Left renal pelvis (tissue), 4 donors: ENCODE results near the gene CUX1. TPM values are rescaled to one million over a fixed set of nuclear protein-coding genes. Genes with fewer than 3 reads are reported as not detected.
"Not testable (repeated sequence)": the region's sequence is repeated elsewhere in the genome, so short reads cannot be mapped to it uniquely, and the experiment has no call there.

Experiments
- DNase-seq, 4 donors: peaks; one replicate each; pipeline ENCODE4 v3.0.0-alpha.2; 2013; ENCODE audit warnings: low read depth in 4 of 4, low spot score in 3 of 4
- polyA plus RNA-seq, 4 donors: library from polyadenylated mRNA; unstranded; fragments of 120-200 nt; gene quantifications; one replicate each; pipeline ENCODE4 v1.2.1, GENCODE V29; 2013; ENCODE audit not compliant: insufficient read length in 4 of 4

The CUX1 gene
- polyA plus RNA-seq, 4 donors = 66.7 to 114 (median 96.4) TPM

DNA sequence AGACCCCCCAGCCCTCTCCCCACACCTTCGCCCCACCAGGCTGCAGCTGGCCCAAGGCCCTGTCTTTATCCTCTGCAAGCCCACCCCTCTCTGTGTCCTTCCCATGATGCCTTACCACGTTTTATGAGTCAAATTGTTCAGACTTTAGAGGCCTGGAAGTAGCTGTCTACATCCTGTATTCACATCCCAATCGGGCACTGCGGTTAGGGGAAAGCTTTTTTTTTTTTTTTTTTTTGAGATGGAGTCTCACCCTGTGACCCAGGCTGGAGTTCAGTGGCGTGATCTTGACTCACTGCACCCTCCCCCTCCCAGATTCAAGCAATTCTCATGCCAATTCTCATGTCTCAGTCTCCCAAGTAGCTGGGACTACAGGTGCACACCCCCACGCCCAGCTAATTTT is 347.7 kb downstream of the CUX1 start:
- no peak for DNase-seq

DNA sequence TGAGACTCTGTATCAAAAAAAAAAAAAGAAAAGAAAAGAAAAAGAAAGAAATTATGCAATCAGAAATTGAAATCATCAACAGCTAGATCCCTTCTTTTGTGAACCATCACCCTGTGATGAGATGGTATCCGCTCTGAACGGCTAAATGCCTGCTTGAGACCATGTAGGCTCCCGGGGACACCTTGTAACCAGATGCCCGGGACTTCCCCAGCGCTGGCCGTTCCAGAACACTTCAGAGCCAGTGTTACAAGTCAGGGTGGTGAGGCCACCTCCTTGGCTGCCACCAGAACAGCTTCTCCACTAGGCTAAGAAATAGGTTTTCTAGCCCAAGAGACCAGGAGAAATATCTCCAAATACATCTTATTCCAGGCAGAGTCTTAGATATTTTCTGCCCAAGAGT is 349.8 kb downstream of the CUX1 start:
- no peak for DNase-seq

DNA sequence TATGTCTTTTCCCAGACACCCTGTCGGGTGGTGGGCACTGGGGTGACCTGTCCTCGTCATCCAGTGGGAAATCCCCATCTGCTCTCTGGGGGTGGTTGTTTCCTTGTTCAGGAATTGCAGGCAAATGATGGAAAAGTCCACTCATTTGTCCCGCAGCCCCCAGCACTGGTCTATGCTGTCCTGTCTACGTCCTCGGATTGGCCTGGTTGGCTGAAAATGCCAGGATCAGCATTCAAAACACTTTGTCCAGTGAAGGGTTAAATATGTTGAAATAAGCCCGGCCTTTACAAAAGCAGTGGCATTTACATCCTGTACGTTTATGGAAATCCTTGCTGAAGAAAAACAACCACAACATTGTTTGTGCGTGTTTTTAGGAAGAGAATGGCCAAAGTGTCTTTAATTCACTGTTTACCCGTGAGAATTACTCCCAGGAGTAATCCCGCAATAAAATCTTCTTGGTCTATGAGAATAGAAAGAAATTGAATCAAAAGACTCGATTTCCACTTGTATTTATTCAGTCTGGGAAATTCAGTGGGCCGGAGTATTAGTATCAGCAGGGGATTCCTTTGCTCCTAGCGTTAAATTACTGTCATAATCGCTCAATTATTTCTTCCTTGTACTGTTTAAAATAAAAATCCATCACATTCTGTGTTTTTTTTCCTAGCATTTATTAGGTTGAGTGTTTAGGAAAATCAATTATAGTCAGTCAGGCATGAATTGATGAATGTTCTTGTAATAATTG is 352.4 kb downstream of the CUX1 start:
- no peak for DNase-seq

DNA sequence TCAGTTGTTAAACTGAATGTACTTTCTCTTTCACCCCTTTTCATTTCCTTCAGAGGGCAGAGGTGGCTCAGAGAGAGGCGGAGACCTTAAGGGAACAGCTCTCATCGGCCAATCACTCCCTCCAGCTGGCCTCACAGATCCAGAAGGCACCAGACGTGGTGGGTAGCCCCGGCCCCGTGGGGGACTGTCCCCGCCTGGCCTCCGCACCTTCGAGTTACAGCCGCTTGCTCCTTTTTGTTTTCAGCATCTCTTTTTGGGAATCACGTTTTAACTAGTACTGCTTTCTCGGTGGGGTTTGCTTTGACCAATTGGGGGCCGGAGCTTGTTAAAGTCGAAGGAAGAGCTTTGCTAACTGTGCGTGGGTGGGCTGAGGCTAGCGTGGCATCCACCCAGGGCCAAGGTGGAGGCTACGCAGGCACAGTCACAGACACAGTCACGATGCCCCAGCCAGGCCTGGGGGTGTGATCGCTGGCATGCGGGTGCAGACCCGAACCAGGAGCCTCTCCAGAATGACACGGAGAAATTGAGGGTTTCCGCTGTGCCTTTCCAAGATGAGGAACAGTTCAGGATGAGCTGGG is 353.1 kb downstream of the CUX1 start:
- DNase-seq = no peak

DNA sequence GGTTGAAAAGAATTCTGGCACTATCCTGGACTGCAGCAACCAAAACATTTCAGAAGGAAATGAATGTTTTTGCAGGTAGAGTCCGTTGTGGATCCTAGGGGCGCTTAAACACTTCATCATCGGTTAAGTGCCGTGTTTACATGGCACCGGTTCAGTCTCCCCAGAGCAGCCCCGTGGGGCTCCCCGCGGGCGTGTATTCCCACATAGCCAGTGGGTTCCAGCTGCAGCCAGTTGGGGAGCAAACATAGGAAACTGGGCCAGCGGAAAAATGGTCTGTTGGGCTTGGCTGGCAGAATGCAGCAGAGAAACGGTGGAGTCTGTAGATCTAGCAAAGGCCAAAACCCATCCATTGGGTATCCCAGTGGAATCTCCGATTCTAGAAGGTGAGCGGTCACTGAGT is 356.2 kb downstream of the CUX1 start:
- DNase-seq = no peak

DNA sequence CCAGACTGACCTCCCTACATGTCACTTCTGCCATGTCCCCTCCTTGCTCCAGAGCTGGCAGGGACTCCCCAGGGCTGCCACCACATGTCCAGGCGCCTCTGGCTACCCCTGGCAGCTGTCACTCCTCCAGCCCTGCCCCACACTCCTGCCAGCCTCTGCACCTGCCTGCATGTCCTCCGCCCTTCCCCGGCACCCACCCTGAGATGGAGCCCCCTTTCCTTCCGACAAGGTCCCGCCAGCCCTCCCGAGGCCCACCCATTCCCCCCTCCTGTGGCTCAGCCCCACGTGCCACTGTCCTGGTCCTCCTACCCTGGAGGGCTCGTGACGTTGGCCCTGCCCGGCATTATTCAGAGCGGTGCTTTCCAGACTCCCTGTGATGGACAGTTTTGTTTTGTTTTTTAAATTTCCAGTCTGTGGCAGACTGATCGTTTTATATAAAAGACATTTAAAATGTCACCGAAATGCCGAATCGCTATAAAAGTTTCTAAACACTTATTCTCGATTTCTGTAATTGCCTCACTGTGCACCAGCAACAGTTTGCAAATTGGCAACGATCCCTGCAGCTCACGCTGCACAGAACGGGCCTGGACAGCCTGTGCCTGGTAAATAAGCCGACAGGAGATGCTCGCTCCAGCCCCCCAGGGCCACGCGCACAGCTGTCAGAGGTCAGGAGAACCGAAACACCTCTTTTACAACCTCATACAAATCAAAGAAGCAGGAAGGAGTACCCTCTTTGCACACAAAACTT is 358.2 kb downstream of the CUX1 start:
- DNase-seq = no peak

DNA sequence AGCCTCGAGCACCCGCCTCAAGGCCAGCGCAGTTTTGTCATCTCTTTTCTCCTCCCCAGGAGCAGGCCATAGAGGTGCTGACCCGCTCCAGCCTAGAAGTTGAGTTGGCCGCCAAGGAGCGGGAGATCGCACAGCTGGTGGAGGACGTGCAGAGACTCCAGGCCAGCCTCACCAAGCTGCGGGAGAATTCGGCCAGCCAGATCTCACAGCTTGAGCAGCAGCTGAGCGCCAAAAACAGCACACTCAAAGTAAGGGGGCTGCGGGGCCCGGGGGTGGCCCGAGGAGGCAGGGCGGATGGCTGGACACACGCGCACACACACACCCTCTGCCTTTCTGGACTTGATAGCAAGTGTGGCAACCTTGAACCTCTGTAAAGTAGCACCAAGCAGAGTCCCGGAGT is 361.0 kb downstream of the CUX1 start:
- no peak for DNase-seq

DNA sequence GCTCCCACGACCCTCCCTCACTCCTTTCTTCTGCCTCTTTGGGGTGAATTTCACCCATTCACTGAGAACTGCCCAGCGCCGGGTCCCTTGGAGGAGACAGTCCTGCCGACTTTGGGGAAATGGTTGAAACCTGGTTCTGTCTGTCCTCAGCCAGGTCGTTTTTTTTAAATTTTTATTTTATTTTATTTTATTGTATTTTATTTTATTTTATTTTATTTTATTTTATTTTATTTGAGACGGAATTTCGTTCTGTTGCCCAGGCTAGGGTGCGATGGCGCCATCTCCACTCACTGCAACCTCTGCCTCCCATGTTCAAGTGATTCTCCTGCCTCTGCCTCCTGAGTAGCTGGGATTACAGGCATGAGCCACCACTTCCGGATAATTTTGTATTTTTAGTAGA is 363.3 kb downstream of the CUX1 start:
- no peak for DNase-seq

DNA sequence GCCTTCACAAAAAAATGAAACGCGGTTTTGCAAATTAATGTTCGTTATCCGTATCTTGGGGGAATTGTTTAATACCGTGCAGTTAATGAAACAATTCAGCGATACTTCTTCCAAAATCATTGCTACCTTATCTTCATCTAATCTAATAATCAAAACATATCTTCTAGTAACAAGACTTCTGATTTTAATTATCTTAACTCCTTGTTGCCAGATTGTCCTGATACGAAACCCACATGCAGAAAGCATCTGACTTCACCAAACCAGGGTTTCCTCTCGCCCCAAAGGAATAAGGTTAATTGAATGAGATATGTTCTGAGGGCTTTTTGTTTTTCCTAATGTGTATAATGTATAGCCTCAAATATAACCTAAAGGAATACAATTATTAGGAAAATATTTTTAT is 364.1 kb downstream of the CUX1 start:
- no peak for DNase-seq

DNA sequence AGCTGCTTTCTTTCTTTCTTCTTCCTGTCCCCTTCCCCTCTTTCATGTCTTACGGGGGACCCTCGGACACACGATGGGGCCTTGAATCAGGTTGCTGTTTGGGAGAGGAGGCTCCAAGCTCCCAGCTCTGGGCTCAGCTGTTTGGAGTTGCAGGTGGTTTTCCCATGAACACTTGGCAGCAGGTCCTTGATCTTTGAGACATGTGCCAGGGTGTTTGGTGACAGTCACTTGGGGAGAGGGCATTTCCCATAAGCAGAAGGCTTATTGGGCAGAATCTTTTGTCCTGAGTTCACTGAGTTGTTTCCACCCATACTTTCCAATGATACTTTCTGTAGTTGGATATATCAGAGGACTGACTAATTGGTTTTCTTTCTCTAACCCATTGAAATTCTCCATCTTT is 364.6 kb downstream of the CUX1 start:
- no peak for DNase-seq

DNA sequence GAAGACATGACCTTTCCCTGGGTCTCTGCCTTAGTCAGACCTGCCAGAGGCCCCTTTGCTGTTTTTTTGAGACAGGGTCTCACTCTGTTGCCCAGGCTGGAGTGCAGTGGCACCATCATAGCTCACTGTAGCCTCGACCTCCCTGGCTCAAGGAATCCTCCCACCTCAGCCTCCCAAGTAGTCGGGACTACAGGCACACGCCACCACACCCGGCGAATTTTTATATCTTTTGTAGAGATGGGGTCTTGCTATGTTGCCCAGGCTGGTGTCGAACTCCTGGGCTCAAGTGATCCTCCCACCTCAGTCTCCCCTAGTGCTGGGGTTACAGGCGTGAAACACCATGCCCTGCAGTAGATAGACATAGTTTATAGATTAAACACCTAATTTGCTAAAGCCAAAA is 366.4 kb downstream of the CUX1 start:
- DNase-seq = not testable (repeated sequence)

DNA sequence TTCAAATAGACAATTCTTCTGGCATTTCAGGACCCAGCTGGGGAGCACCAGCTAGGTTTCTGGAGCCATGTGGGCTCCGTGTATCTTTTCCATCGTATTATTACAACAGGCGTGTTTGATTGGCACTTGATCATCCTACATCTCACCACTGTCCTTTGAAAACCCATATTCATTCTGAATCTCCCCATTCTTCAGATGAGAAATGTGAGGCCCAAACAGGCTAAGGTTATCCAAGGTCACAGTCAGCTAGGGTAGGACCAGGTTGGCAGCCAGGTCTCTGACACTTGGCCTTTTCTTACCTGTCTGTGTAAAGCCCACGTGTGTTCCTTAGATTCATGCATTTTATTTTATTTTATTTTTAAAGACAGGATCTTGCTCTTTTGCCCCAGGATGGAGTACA is 366.9 kb downstream of the CUX1 start:
- DNase-seq = no peak

DNA sequence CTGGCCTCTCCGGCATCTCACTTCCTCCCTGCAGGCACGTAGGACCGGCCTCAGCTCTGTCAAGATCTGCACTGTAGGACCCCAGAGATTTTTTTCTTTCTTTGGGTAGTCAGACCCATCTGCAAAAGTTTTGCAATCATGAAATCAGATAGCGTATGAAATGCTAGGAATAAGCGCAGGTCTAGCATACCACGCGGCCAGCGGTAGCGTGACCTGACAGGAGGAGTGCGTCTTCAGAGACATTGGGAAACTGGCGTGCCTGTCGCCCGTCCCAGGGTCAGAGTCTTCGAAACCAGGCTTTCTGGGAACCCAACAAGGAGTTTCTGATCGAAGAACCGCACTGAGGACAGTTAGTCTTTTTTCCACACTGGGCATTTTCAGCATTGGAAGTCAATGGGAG is 368.4 kb downstream of the CUX1 start:
- DNase-seq = no peak

DNA sequence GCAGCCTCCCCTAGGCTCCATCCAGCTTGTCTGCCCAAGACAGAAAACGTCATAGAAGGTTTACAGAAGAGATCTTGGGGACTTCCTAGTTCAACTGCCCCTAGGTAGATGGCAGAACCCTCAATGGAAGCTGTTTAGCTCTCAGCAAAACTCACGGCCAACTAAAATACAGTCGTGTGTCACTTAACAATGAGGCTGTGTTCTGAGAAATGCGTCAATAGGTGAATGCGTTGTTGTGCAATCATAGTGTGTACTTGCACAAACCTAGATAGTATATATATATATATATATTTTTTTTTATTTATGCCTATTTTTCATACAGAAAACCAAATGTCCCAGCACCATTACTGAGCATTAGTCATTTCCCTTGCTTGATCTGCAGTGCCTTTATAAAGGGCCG is 368.9 kb downstream of the CUX1 start:
- no peak for DNase-seq

DNA sequence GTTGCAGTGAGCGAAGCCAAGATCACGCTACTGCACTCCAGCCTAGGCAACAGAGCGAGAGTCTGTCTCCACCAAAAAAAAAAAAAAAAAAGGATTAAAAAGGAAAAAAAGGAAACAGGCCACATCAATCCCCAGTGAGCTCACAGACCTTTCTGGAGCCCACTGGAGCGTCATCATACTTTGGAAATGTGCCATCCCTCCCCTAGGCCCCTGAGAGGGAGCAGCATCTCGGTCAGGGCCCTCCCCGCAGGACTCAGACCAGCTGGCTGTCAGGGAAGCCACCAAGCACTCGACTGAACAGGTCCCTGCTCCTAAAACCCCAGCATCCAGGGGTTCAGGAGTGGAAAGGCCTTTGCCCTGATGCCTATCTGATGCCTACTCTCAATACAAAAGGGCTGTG is 371.3 kb downstream of the CUX1 start:
- DNase-seq = no peak

DNA sequence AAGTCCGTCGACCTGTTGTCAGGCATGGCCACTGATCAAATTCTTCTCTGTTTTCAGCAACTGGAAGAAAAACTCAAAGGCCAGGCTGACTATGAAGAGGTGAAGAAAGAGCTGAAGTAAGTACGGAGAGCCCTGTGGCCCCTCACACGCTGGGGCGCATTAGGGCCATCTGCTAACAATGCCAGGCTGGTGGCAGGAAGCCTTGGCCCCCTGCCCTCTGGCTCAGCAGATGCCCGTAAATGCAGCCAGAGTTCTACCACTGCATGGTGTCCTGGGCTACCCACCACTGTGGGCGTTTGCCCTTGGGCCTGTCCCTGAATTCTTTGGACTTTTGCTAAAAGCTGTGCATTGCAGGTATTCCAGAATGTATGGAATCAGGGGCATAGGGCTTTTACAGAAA is 372.3 kb downstream of the CUX1 start:
- no peak for DNase-seq

DNA sequence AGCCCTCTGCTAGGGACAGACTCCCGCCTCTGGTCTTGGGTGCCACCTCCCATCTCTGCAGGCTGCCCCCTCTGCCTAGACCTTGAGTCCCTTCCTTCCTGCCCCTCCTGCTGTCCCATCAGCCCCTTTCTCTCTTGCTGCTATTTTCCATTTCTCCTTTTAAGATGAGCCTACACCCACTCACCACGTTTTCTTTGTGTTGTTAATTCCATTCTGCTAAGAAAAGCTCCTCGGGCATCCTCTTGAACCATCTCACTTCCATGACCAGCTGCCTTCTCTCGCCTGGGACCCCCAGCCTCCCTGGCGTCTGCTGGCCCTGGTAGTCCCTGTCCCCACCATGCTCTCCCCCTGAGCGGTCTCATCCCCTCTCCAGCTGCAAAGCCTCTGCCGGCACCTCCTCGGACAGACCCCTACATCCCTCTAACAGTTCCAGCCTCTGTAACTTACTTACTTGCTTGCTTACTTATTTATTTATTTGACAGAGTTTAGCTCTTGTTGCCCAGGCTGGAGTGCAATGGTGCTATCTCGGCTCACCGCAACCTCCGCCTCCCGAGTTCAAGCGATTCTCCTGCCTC is 373.4 kb downstream of the CUX1 start:
- no peak for DNase-seq

DNA sequence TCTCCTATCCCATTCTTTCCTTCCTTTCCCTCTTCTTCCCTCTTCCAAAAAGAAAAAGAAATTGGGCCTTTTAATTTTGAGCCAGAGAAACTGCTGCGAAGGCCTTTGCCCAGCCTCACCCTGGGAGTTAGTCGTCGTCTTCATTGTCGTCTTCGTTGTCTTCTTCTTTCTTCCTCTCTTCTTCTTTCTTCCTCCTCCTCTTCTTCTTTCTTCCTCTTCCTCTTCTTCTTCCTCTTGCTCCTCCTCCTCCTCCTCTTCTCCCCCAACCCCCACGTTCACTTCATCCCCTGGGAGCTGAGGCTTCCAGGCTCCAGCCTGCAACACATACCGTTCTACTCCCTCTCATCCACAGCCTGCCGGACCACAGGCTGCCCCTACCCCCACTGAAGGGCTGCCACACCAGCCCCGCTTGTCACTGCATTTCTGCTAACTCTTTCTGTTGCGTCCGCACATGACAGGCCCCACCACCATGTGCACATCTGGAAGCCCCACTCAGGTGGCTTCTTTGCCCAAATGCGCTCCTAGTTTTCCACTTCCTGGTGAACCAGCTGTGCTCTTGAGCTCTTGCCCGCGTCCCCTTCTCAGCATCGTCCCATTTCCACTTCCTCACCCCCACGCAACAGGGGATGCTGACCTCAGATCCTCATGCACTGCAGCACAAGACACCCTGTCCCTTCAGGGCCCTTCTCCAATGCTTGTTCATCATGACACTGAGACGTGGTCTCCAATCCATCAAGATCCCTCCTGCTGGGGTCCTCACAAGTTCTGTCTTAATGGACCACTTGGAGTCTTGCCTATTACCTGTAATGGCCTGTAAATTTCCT is 374.3 kb downstream of the CUX1 start:
- no peak for DNase-seq

DNA sequence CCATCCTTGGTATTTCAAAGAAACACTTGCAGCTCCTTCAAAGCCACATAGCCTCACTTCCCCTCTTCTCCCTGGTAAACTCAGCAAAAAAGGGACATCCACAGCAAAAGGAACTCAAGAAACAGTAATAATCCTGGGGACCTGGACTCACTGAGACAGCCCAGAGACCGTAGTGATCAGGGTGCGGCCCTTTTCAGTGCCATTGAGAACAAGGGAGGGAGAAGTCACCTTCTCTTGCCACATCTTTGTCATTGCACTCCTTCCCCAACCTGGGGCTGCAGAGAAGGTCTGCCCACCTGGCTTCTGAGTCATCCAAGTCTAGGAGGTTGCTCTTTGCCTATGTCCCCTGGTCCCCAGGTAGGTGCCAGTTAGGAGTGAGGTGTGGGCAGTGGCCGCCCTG is 375.4 kb downstream of the CUX1 start:
- DNase-seq = no peak

DNA sequence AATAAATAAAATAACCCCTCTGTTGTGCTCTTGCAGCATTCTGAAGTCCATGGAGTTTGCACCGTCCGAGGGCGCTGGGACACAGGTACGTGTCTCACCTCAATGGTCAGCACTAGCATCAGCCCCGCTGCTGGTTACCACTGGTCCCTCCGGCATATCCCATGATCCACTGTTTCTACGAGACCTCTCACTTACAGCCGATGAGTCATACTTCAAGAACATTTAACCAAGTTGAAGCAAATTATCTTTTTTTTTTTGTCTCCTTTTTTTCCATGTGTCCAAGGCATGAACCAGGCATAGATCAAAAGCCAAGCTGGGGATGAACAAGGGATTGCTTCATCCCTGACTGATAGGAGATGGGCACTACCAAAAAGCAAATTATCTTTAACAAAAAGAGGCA is 376.4 kb downstream of the CUX1 start:
- DNase-seq = no peak

DNA sequence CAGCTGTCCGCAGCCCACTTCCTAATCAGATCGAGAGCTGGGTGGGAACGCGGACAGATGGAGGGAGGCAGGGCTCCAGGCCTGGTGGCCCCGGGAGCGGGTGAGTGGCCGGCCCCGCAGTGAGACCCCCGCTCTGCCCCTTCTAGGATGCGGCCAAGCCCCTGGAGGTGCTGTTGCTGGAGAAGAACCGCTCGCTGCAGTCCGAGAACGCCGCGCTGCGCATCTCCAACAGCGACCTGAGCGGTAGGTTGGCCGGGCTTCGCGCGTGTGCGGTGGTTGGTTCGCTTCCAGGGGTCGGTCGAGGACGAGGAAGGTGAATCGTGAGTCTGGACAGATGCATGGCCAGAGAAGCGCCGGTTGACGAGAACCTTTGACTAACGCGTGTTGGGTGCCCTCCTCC is 377.9 kb downstream of the CUX1 start:
- DNase-seq = no peak
